Fibroblast of the aortic adventitia (primary cell): ENCODE results near the gene TENT4A. TPM values are rescaled to one million over a fixed set of nuclear protein-coding genes. Genes with fewer than 3 reads are reported as not detected.

Experiments used
- DNase-seq: peaks from one replicate; pipeline ENCODE4 v3.0.0-alpha.2; 2010; ENCODE audit warnings: low read depth
- H3K4me3 ChIP-seq: 2 replicates; pipeline ENCODE4 v1.5.1; 2011; ENCODE audit warnings: low read depth, mild to moderate bottlenecking, control low read depth, low read length, moderate library complexity
- CTCF ChIP-seq: IDR thresholded peaks from 2 replicates; pipeline ENCODE4 v1.5.1; 2011; ENCODE audit warnings: mild to moderate bottlenecking, low read length, control low read depth, inconsistent platforms; ENCODE audit not compliant: insufficient read depth
- total RNA-seq: library from RNA; depleted of rRNA; stranded (reverse); fragments of >200 nt; gene quantifications from 2 replicates; pipeline ENCODE4 v1.2.3, GENCODE V29; 2012; ENCODE audit warnings: low replicate concordance

The TENT4A gene
- total RNA-seq, 1 donor, result 21.4 TPM

GRCh38 chr5:6801236-6801635, 88.0 kb downstream of the TENT4A start:
- TF ChIP-seq CTCF, result no peak

GRCh38 chr5:6803981-6804550, 90.8 kb downstream of the TENT4A start:
- no peak for DNase-seq
- H3K4me3 ChIP-seq, result no peak overlapping the region
- no peak for TF ChIP-seq CTCF

More at GRCh38 chr5:6801236-6801635, 88.0 kb downstream of the TENT4A start:
- no peak for DNase-seq
- H3K4me3 ChIP-seq, result no peak overlapping the region

GRCh38 chr5:6804766-6805501, 91.7 kb downstream of the TENT4A start:
- peak; percentile 53 for DNase-seq
- TF ChIP-seq CTCF, result no peak
- H3K4me3 ChIP-seq, result no peak overlapping the region

GRCh38 chr5:6805841-6806240, 92.6 kb downstream of the TENT4A start:
- no peak for DNase-seq
- no peak for TF ChIP-seq CTCF
- no peak overlapping the region for H3K4me3 ChIP-seq

Other genes with a start within 250 kb of the TENT4A start
- gene NSUN2, start 80.4 kb upstream of the TENT4A start, total RNA-seq, result 27.4 and 29.0 TPM in 2 replicates
- gene SRD5A1, start 80.0 kb upstream of the TENT4A start, total RNA-seq, result 5.1 and 12.0 TPM in 2 replicates